K562 (cell line): ENCODE measurements around the gene EPHB2. TPM values are rescaled to one million over a fixed set of nuclear protein-coding genes. Genes with fewer than 3 reads are reported as not detected.

ENCODE experiments used
- ATAC-seq: fragments of 200-7000 bp; cut with Tn5 transposase; 3 replicates; pipeline ENCODE4 v1.9.1; 2020; ENCODE audit warnings: moderate library complexity
- BruUV-seq: library from RNA; stranded (reverse); fragments of 400-500 nt; replicated peaks from 2 replicates; lab custom pipeline; 2021; lab: Mats Ljungman, UMichigan
- CTCF ChIA-PET: fragments of 300-600 bp; formaldehyde crosslinking; extraction: SDS; loops from one replicate; lab custom pipeline; 2021; ENCODE audit warnings: low intra/inter-chr PET ratio; lab: Yijun Ruan, JAX
- POLR2A ChIA-PET: fragments of 300-600, 350-650 bp; sonication (Branson Sonifier 250); formaldehyde crosslinking; extraction: SDS; loops from one replicate; lab custom pipeline; 2021; ENCODE audit warnings: antibody characterized with exemption, inconsistent platforms; lab: Yijun Ruan, JAX
- DNase-seq, 4 experiments: peaks; one replicate each; pipeline versions ENCODE4 v3.0.0 to v3.0.0-alpha.2; 2011 to 2018; ENCODE audit warnings: low spot score in 3 of 4, mixed read lengths in 3 of 4; ENCODE audit errors: extremely low read depth in 1 of 4
- FAIRE-seq: peaks from 2 replicates; lab custom pipeline; 2011; peaks lifted over from hg19 to GRCh38; lab: Jason Lieb, UNC
- H2AFZ ChIP-seq: 2 replicates; pipeline ENCODE4 v1.6.0; 2011; ENCODE audit warnings: low read depth, low read length, control low read depth, inconsistent platforms
- H3K27ac ChIP-seq: fragments of 200-600 bp; 3 replicates; pipeline ENCODE4 v1.8.0; 2011; ENCODE audit warnings: low read depth, mild to moderate bottlenecking, control low read depth, inconsistent platforms, low read length, moderate library complexity, mixed read lengths; ENCODE audit errors: extremely low read depth
- H3K27me3 ChIP-seq, 2 experiments: fragments of 300-600 bp in 1 of 2; 2 replicates in 1 of 2; 3 replicates in 1 of 2; pipeline versions ENCODE4 v1.6.0 to v1.8.0; 2011; ENCODE audit warnings: inconsistent platforms in 2 of 2, low read length in 2 of 2, mild to moderate bottlenecking in 1 of 2, mixed read lengths in 1 of 2, moderate library complexity in 1 of 2; ENCODE audit not compliant: control insufficient read depth in 2 of 2, insufficient read depth in 2 of 2
- H3K36me3 ChIP-seq: fragments of 300-600 bp; 3 replicates; pipeline ENCODE4 v1.8.0; 2011; ENCODE audit warnings: mild to moderate bottlenecking, low read length, inconsistent platforms; ENCODE audit not compliant: control insufficient read depth, insufficient read depth
- H3K4me1 ChIP-seq, 2 experiments: fragments of 200-600 bp in 1 of 2; replicated peaks in 1 of 2; 2 replicates in 1 of 2; 3 replicates in 1 of 2; pipeline versions ENCODE4 v1.5.1 to v1.8.0; 2011; ENCODE audit warnings: inconsistent platforms in 2 of 2, low read length in 2 of 2, mild to moderate bottlenecking in 1 of 2, mixed read lengths in 1 of 2, moderate library complexity in 1 of 2; ENCODE audit not compliant: control insufficient read depth in 2 of 2, insufficient read depth in 2 of 2
- H3K4me2 ChIP-seq: 2 replicates; pipeline ENCODE4 v1.6.1; 2011; ENCODE audit warnings: low read length, control low read depth, inconsistent platforms, mixed read lengths; ENCODE audit not compliant: insufficient read depth
- H3K4me3 ChIP-seq: fragments of 200-600 bp; sonication (generic), shearing (Covaris generic); 2 replicates; pipeline ENCODE4 v1.5.1; 2016; ENCODE audit warnings: control low read depth, inconsistent platforms
- H3K79me2 ChIP-seq: fragments of 200-600 bp; 3 replicates; pipeline ENCODE4 v1.8.0; 2011; ENCODE audit warnings: low read length, inconsistent platforms; ENCODE audit not compliant: control insufficient read depth, insufficient read depth
- H3K9ac ChIP-seq, 2 experiments: 2 replicates each; pipeline versions ENCODE4 v1.6.0 to v1.6.1; 2011; ENCODE audit warnings: low read depth in 2 of 2, low read length in 2 of 2, control low read depth in 1 of 2, inconsistent platforms in 1 of 2, mild to moderate bottlenecking in 1 of 2, mixed read lengths in 1 of 2; ENCODE audit not compliant: insufficient read depth in 1 of 2
- H3K9me1 ChIP-seq: one replicate; pipeline ENCODE4 v1.6.0; 2011; ENCODE audit warnings: inconsistent platforms, mild to moderate bottlenecking, low read length, moderate library complexity; ENCODE audit not compliant: control insufficient read depth, insufficient read depth
- H3K9me3 ChIP-seq: replicated peaks from 2 replicates; pipeline ENCODE4 v1.5.1; 2011; ENCODE audit warnings: low read depth, low read length, inconsistent platforms; ENCODE audit not compliant: control insufficient read depth, insufficient read depth
- H4K20me1 ChIP-seq: replicated peaks from 2 replicates; pipeline ENCODE4 v1.6.1; 2011; ENCODE audit warnings: low read length, inconsistent platforms, mixed read lengths; ENCODE audit not compliant: control insufficient read depth, insufficient read depth
- BHLHE40 ChIP-seq: IDR thresholded peaks from 2 replicates; pipeline ENCODE4 v1.6.1; 2011; ENCODE audit warnings: low read length, improper control_type of control experiment
- MAX ChIP-seq: sonication (generic); formaldehyde crosslinking; IDR thresholded peaks from 2 replicates; pipeline ENCODE4 v1.9.0; 2022; ENCODE audit warnings: mild to moderate bottlenecking, missing genetic modification reagents
- NFYB ChIP-seq: IDR thresholded peaks from 2 replicates; pipeline ENCODE4 v1.6.1; 2011; ENCODE audit warnings: mild to moderate bottlenecking, moderate library complexity; ENCODE audit not compliant: insufficient read length; ENCODE audit errors: extremely low read depth
- TRIM25 ChIP-seq: fragments of 450-650 bp; IDR thresholded peaks from 2 replicates; pipeline ENCODE4 v1.7.0; 2016; ENCODE audit warnings: borderline replicate concordance
- ZBED1 ChIP-seq: IDR thresholded peaks from 2 replicates; pipeline ENCODE4 v1.6.1; 2014
- ZNF512 ChIP-seq: IDR thresholded peaks from 2 replicates; pipeline ENCODE4 v1.6.1; 2016; ENCODE audit warnings: missing genetic modification characterization, missing compliant biosample characterization
- WGBS: fragments of 100-300 bp; shearing (Covaris generic); methylation state at CpG from one replicate; pipeline ENCODE4 v1.1.6; 2016; ENCODE audit warnings: low coverage, mixed read lengths; ENCODE audit not compliant: insufficient coverage; ENCODE audit errors: missing lambda C conversion rate; 5-methylcytosine and 5-hydroxymethylcytosine counted together
- in situ Hi-C: fragments of 300-500 bp; cut with MboI; formaldehyde crosslinking; loops from 4 replicates; pipeline ENCODE4 v1.15.0; 2018; ENCODE audit warnings: inconsistent platforms, mixed read lengths
- intact Hi-C: fragments of 100-400 bp; cut with micrococcal nuclease; formaldehyde crosslinking; loops from 2 replicates; pipeline ENCODE4 v1.14.2; 2022
- polyA plus RNA-seq, 8 experiments: library from polyadenylated mRNA; depleted of rRNA in 4 of 8; stranded (reverse) in 5 of 8; unstranded in 3 of 8; fragments of >200 nt; fragmentation: Nextera tagmentation in 2 of 8; fragmentation: Illumina TruSeq in 1 of 8; extraction: Ambion mirVana in 2 of 8; extraction: Trizol in 1 of 8; gene quantifications; 2 replicates each; pipeline versions ENCODE4 v1.2.1 to v1.2.3, GENCODE V29; 2011 to 2014; ENCODE audit warnings: inconsistent platforms in 1 of 8, missing spikeins in 1 of 8
- total RNA-seq, 7 experiments: library from RNA; depleted of rRNA in 6 of 7; stranded (reverse); fragments of >200 nt in 6 of 7; fragmentation: Illumina TruSeq in 2 of 7; extraction: Trizol in 2 of 7; gene quantifications; 2 replicates each; pipeline versions ENCODE4 v1.2.1 to v1.2.3, GENCODE V29; 2011 to 2021; ENCODE audit warnings: low replicate concordance in 1 of 7

Gene EPHB2
- total and polyA plus RNA-seq, 9 of the 15 experiments (the other 6 are each of a cell fraction or from before 2014, with no cell fraction given), result not detected

DNA sequence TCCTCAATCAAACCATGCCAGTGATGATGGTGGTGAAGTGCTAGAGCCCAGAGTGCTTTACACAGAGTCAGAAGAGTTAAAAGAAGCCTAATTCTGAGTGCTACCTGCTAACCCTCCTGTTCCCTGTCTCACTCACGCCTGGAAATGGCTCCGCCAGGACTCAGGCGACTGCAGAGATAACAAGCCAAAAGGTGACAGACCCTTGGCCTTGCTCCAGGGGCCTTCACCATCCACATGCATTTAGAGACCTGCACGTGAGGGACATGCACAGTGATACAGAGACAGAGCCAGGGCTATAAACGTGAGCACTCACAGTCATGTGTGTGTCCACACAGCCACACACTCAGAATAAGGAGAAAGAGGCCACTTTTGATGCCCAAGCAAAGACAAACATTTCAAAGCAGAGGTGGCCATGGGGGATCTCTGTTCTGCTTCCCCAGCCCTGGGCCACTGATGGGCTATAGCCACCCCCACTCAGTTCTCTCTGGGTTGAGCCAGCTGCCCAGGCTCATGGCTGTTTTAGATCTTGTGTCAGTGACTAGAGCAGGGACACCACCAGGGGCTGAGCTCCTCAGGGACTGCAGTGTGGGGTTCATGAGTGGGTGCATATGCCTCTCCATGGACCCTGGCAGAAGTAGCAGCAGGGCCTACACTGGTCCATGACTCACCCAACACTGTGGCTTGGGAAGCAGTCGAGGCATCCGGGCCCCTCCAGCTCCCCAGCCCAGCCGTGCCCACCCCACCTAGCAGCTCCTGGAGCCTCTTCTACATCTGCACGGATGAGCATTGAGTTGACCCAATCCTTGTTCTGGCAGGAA is 117.2 kb downstream of the EPHB2 start:
- H3K9me3 ChIP-seq, result no peaks in the 10 kb centered on the region
- no peak overlapping the region for H3K27ac ChIP-seq
- TF ChIP-seq ZBED1 (no peak), ZNF512 (tag) (no peak), BHLHE40 (peak; percentile 64), TRIM25 (no peak), MAX (CRISPR knock-in tag) (0 out of 2 replicates have a peak, but pooled peaks have one; percentile 14), NFYB (no peak)
- peak overlapping the region in 1 of 2 experiments; percentile 39; a peak in 1 of 4 replicates for H3K9ac ChIP-seq
- CTCF ChIA-PET, result no interaction called here
- no peaks in the 10 kb centered on the region for H3K36me3 ChIP-seq
- FAIRE-seq (no peak), DNase-seq (peak in 1 of 4 experiments; percentile 9), ATAC-seq (no peak)
- H4K20me1 ChIP-seq, result no peaks in the 10 kb centered on the region; the same call in 1 of the 2 replicates
- intact Hi-C loops (no loop called here), in situ Hi-C loops (no loop called here)
- H3K4me3 ChIP-seq, result no peak overlapping the region
- no TSS peak for BruUV-seq
- no peak overlapping the region for H2AFZ ChIP-seq
- no peaks in the 10 kb centered on the region for H3K9me1 ChIP-seq
- H3K4me1 ChIP-seq, result peaks cover 0 to 8% of the 10 kb centered on the region in 2 experiments; a peak in 1 of 5 replicates
- no peak overlapping the region for H3K4me2 ChIP-seq
- peaks cover 15 to 68% of the 10 kb centered on the region in 2 experiments for H3K27me3 ChIP-seq
- WGBS, result 5% methylated on average over 9 of the region's 9 CpGs
- POLR2A ChIA-PET, result interaction anchor here (0.7 kb wide), 1 partner anchor 235 kb away, joined by 3 read pairs; no protein-coding TSS in a partner anchor
- no peaks in the 10 kb centered on the region for H3K79me2 ChIP-seq
